Measurements from ENCODE around the gene XXYLT1. TPM values are rescaled to one million over a fixed set of nuclear protein-coding genes. Genes with fewer than 3 reads are reported as not detected.

XXYLT1 gene
- total and polyA plus RNA-seq, 9 of the 15 experiments (the other 6 are each of a cell fraction or from before 2014, with no cell fraction given): 1.9 to 18.9 (median 15.0) TPM

DNA sequence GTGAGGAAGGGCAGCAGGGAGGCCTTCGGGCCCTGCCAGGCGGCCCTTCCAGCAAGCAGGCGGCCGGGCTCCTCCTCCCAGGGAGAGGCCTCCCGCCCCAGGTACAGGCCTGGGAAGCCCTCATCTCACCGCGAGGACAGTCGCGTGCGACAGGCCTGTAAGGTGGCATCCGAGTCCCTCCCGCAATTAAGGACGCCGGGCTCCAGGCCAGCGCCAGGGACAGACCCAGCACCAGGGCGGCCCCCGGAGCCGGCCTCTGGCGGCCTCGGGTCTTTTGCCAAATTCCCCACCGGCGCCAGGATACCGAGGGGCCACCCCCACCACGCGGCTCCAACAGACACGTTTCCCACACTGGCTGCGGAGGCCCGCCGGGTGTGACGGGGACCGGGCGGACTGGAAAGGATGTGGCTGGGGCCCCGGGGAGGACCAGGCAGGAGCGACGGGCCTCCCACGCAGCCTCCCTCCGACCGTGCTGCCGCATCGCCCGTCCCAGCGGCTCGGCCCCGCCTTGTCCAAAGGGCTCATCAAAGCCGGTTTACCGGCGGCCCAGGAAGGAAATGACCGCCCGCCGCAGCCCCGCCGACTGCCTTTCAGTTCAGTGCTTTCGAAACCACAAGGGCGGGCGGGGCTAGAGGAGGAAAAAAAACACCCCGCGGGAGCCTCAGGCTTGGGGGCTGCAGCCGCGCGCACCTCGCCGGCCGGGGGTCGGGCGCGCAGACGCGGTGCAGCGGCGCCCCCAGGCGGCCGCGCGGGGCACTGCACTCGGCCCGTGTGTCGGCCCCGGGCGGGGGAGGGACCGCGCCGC lies 11.3 kb downstream of the XXYLT1 start (continued):
- TF ChIP-seq, protein P1, sequence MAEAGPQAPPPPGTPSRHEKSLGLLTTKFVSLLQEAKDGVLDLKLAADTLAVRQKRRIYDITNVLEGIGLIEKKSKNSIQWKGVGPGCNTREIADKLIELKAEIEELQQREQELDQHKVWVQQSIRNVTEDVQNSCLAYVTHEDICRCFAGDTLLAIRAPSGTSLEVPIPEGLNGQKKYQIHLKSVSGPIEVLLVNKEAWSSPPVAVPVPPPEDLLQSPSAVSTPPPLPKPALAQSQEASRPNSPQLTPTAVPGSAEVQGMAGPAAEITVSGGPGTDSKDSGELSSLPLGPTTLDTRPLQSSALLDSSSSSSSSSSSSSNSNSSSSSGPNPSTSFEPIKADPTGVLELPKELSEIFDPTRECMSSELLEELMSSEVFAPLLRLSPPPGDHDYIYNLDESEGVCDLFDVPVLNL (CRISPR knock-in tag; IDR thresholded peaks at IDR 0.05; ENCODE audit: low read depth): no peak
- TF ChIP-seq, protein P2, sequence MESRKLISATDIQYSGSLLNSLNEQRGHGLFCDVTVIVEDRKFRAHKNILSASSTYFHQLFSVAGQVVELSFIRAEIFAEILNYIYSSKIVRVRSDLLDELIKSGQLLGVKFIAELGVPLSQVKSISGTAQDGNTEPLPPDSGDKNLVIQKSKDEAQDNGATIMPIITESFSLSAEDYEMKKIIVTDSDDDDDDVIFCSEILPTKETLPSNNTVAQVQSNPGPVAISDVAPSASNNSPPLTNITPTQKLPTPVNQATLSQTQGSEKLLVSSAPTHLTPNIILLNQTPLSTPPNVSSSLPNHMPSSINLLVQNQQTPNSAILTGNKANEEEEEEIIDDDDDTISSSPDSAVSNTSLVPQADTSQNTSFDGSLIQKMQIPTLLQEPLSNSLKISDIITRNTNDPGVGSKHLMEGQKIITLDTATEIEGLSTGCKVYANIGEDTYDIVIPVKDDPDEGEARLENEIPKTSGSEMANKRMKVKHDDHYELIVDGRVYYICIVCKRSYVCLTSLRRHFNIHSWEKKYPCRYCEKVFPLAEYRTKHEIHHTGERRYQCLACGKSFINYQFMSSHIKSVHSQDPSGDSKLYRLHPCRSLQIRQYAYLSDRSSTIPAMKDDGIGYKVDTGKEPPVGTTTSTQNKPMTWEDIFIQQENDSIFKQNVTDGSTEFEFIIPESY (CRISPR knock-in tag; IDR thresholded peaks at IDR 0.05): no peak; the same call in 1 of the 2 replicates
- no peak for TF ChIP-seq CC2D1A (IDR thresholded peaks at IDR 0.05)
- peak; percentile 89 for TF ChIP-seq CXXC5 (CRISPR knock-in tag; IDR thresholded peaks at IDR 0.05)
- TF ChIP-seq RFX5 (IDR thresholded peaks at IDR 0.05; ENCODE audit: low read depth, low read length): no peak
- TF ChIP-seq SPI1 (IDR thresholded peaks at IDR 0.05; ENCODE audit: borderline replicate concordance, low read depth, low read length): no peak
- no peak for TF ChIP-seq RBM17 (IDR thresholded peaks at IDR 0.05; ENCODE audit: borderline replicate concordance, low read depth, low read length)
- TF ChIP-seq, protein P3, sequence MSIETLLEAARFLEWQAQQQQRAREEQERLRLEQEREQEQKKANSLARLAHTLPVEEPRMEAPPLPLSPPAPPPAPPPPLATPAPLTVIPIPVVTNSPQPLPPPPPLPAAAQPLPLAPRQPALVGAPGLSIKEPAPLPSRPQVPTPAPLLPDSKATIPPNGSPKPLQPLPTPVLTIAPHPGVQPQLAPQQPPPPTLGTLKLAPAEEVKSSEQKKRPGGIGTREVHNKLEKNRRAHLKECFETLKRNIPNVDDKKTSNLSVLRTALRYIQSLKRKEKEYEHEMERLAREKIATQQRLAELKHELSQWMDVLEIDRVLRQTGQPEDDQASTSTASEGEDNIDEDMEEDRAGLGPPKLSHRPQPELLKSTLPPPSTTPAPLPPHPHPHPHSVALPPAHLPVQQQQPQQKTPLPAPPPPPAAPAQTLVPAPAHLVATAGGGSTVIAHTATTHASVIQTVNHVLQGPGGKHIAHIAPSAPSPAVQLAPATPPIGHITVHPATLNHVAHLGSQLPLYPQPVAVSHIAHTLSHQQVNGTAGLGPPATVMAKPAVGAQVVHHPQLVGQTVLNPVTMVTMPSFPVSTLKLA (conservative IDR thresholded peaks at IDR 0.05): peak in 1 of 2 experiments; percentile 69; a peak in 1 of 4 replicates
- no peak for TF ChIP-seq BRD9 (IDR thresholded peaks at IDR 0.05; ENCODE audit: low read depth, partially characterized antibody)
- TF ChIP-seq, protein P4, sequence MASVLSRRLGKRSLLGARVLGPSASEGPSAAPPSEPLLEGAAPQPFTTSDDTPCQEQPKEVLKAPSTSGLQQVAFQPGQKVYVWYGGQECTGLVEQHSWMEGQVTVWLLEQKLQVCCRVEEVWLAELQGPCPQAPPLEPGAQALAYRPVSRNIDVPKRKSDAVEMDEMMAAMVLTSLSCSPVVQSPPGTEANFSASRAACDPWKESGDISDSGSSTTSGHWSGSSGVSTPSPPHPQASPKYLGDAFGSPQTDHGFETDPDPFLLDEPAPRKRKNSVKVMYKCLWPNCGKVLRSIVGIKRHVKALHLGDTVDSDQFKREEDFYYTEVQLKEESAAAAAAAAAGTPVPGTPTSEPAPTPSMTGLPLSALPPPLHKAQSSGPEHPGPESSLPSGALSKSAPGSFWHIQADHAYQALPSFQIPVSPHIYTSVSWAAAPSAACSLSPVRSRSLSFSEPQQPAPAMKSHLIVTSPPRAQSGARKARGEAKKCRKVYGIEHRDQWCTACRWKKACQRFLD (CRISPR knock-in tag; IDR thresholded peaks at IDR 0.05): peak; percentile 72; the same call in 1 of the 2 replicates
- TF ChIP-seq RCOR1 (IDR thresholded peaks at IDR 0.05; ENCODE audit: borderline replicate concordance in 1 of 2, low read depth in 2 of 2, low read length in 2 of 2): peak in 1 of 2 experiments; percentile 60; a peak in 2 of 4 replicates
- no peak for TF ChIP-seq YBX1 (IDR thresholded peaks at IDR 0.05)
- peak; percentile 53; the same call in 1 of the 2 replicates for TF ChIP-seq XRCC5 (IDR thresholded peaks at IDR 0.05; ENCODE audit: low read depth, low read length)
- no peak for TF ChIP-seq ILK (tag; IDR thresholded peaks at IDR 0.05; ENCODE audit: borderline replicate concordance, low read depth)
- TF ChIP-seq SLC30A9 (CRISPR knock-in tag; IDR thresholded peaks at IDR 0.05): no peak
- peak; percentile 31 for TF ChIP-seq POLR2B (IDR thresholded peaks at IDR 0.05; ENCODE audit: low read depth, partially characterized antibody)

Measured in K562 (cell line).